Fibroblast of the aortic adventitia (primary cell): ENCODE measurements around the gene ZFP28. TPM values are rescaled to one million over a fixed set of nuclear protein-coding genes. Genes with fewer than 3 reads are reported as not detected.

Experiments
- DNase-seq: peaks from one replicate; pipeline ENCODE4 v3.0.0-alpha.2; 2010; ENCODE audit warnings: low read depth
- H3K4me3 ChIP-seq: 2 replicates; pipeline ENCODE4 v1.5.1; 2011; ENCODE audit warnings: low read depth, mild to moderate bottlenecking, control low read depth, low read length, moderate library complexity
- total RNA-seq: library from RNA; depleted of rRNA; stranded (reverse); fragments of >200 nt; gene quantifications from 2 replicates; pipeline ENCODE4 v1.2.3, GENCODE V29; 2012; ENCODE audit warnings: low replicate concordance
- TF ChIP-seq, protein P1 (sequence below): IDR thresholded peaks from 2 replicates; pipeline ENCODE4 v1.5.1; 2011; ENCODE audit warnings: mild to moderate bottlenecking, low read length, control low read depth, inconsistent platforms; ENCODE audit not compliant: insufficient read depth

Gene ZFP28
- total RNA-seq, 1 donor: 8.3 TPM

- no peak for DNase-seq
- peak overlapping the region; percentile 85 for H3K4me3 ChIP-seq
- TF ChIP-seq, protein P1, sequence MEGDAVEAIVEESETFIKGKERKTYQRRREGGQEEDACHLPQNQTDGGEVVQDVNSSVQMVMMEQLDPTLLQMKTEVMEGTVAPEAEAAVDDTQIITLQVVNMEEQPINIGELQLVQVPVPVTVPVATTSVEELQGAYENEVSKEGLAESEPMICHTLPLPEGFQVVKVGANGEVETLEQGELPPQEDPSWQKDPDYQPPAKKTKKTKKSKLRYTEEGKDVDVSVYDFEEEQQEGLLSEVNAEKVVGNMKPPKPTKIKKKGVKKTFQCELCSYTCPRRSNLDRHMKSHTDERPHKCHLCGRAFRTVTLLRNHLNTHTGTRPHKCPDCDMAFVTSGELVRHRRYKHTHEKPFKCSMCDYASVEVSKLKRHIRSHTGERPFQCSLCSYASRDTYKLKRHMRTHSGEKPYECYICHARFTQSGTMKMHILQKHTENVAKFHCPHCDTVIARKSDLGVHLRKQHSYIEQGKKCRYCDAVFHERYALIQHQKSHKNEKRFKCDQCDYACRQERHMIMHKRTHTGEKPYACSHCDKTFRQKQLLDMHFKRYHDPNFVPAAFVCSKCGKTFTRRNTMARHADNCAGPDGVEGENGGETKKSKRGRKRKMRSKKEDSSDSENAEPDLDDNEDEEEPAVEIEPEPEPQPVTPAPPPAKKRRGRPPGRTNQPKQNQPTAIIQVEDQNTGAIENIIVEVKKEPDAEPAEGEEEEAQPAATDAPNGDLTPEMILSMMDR: no peak
These were observed 1.3 kb upstream of the ZFP28 start for GRCh38 chr19:56537442-56537841.

DNA sequence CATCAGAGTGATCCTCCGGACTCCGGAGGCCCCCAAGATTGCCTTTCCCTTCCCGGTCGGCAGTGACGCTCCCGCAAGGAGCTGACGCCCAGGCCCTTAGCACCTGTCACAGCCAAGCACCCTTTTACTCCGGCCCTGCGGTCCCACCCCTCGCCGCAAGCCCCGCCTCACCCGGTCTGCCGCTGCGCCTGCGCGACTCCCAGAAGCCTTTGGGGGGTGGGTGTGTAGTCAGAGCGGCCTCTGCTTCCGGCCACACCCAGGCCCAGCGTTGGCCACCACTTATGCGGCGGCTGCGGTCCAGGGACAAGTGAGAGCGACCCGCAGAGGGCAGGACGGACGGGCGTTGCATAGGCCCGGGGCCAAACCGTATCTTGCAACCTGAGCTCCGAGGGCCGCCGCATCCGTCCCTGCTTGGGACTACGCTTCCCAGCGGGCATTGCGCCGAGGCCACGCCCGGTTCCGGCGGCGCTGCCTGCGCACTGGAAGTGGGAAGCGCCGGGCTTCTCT lies 441 bp upstream of the ZFP28 start:
- TF ChIP-seq, protein P1: no peak
- peak; percentile 86 for DNase-seq
- peak overlapping the region; percentile 85 for H3K4me3 ChIP-seq

GRCh38 chr19:56543776-56544175 lies 5.0 kb downstream of the ZFP28 start:
- no peak for DNase-seq
- TF ChIP-seq, protein P1: no peak
- no peak overlapping the region for H3K4me3 ChIP-seq

DNA sequence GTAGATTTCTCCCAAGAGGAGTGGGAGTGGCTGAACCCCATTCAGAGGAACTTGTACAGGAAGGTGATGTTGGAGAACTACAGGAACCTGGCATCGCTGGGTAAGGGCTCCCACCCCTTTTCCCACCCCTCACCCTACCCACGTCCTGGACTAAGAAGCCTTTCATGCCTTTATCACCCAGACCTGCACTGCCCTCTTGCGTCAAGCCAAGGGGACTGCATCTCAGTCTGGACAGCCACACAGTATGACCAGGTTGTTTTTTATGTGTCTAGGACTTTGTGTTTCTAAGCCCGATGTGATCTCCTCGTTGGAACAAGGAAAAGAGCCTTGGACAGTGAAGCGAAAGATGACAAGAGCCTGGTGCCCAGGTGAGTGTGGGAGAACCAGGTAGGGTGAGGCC lies 8.8 kb downstream of the ZFP28 start:
- TF ChIP-seq, protein P1: no peak
- DNase-seq: no peak
- H3K4me3 ChIP-seq: no peak overlapping the region

DNA sequence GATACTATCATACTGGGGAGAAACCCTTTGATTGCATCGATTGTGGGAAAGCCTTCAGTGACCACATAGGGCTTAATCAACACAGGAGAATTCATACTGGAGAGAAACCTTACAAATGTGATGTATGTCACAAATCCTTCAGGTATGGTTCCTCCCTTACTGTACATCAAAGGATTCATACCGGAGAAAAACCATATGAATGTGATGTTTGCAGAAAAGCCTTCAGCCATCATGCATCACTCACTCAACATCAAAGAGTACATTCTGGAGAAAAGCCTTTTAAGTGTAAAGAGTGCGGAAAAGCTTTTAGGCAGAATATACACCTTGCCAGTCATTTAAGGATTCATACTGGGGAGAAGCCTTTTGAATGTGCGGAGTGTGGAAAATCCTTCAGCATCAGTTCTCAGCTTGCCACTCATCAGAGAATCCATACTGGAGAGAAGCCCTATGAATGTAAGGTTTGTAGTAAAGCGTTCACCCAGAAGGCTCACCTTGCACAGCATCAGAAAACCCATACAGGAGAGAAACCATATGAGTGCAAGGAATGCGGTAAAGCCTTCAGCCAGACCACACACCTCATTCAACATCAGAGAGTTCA lies 15.6 kb downstream of the ZFP28 start:
- no peak overlapping the region for H3K4me3 ChIP-seq
- no peak for DNase-seq

GRCh38 chr19:56562766-56563165 lies 24.0 kb downstream of the ZFP28 start:
- H3K4me3 ChIP-seq: no peak overlapping the region
- no peak for DNase-seq
- TF ChIP-seq, protein P1: no peak

More for the DNA sequence above, 15.6 kb downstream of the ZFP28 start:
- TF ChIP-seq, protein P1: no peak

GRCh38 chr19:56566904-56567273 lies 28.1 kb downstream of the ZFP28 start:
- no peak for DNase-seq
- peak overlapping the region; percentile 99 for H3K4me3 ChIP-seq
- TF ChIP-seq, protein P1: no peak
